ENCODE data around the gene KIRREL1.

KIRREL1 gene

DNA sequence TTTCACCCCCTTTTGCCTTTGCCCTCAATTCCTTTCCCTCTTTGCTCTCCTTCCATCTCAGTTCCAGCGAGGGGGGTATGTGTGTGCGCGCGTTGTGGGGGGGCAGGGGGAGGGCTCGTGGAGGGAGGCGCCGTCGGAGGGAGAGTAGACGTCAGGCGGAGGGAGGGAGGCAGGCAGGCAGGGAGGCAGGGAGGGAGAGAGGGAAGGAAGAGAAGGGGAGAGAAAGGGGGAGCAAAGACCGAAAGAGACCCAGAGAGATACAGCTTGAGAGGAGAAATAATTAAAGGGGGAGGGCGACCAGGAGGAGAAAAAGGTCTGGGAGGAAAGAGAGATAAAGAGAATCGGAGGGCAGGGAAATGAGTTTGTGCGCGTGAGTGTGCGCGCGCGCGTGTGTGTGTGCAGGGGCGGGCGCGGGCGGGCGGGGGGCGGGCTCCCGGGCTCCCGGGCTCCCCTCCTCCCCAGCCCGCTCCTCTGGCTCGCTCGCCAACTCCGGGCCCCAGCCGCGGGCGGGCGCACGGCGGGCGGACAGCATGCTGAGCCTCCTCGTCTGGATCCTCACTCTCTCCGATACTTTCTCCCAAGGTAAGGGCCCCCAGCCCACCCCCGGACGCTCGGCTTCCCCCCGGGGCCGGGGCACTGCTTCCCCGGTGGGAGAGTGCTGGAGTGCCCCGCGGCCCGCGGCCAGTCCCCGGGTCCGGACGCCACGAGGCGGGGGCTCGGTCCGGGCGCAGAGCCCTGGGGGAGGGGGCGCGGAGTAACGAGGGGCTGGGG is at the start of gene KIRREL1:
Gene KIRREL1, plus strand, starts transcription at position 499 of the 771 bp plus-strand sequence. Its CDS starts 32 bp downstream, at position 531.
- H3K4me3 ChIP-seq (ENCODE audit: low read length) = peak within 1 kb of the TSS; percentile 87
- DNase-seq (ENCODE audit: low read depth) = peak; percentile 65
- TF ChIP-seq, protein P1, sequence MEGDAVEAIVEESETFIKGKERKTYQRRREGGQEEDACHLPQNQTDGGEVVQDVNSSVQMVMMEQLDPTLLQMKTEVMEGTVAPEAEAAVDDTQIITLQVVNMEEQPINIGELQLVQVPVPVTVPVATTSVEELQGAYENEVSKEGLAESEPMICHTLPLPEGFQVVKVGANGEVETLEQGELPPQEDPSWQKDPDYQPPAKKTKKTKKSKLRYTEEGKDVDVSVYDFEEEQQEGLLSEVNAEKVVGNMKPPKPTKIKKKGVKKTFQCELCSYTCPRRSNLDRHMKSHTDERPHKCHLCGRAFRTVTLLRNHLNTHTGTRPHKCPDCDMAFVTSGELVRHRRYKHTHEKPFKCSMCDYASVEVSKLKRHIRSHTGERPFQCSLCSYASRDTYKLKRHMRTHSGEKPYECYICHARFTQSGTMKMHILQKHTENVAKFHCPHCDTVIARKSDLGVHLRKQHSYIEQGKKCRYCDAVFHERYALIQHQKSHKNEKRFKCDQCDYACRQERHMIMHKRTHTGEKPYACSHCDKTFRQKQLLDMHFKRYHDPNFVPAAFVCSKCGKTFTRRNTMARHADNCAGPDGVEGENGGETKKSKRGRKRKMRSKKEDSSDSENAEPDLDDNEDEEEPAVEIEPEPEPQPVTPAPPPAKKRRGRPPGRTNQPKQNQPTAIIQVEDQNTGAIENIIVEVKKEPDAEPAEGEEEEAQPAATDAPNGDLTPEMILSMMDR (IDR thresholded peaks at IDR 0.05; ENCODE audit: insufficient read depth, low read depth, low read length, missing control alignments) = no peak

DNA sequence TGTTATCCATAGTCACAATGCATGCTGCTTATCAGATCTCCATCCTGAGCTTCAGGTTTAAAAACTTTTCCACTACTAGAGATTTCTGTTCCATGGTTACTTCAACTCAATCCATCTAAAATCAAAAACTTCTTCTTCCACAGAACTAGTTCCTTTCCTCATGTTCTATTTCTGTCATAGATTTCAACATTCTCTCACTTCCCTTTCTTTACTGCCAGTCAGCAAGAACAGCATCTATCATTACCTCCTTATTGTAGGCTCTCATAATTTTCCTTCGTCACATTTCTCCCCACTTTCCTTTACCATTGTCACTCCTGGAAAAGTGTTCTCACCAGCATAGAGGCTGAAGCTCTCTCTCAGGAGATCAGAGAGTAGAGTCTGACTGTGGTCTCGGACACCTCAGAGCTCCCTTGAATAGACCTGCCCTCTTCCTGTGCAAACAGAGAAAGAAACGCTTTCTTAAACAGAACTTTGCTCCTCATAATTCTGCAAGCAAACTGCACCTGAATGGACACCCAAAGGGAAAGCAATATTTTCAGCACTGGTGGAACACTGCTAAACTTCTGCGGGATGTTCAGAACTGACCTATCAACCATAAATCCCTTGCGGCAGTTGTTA is 48.7 kb upstream of the KIRREL1 start:
- no peak overlapping the region for H3K4me3 ChIP-seq (ENCODE audit: low read length)

DNA sequence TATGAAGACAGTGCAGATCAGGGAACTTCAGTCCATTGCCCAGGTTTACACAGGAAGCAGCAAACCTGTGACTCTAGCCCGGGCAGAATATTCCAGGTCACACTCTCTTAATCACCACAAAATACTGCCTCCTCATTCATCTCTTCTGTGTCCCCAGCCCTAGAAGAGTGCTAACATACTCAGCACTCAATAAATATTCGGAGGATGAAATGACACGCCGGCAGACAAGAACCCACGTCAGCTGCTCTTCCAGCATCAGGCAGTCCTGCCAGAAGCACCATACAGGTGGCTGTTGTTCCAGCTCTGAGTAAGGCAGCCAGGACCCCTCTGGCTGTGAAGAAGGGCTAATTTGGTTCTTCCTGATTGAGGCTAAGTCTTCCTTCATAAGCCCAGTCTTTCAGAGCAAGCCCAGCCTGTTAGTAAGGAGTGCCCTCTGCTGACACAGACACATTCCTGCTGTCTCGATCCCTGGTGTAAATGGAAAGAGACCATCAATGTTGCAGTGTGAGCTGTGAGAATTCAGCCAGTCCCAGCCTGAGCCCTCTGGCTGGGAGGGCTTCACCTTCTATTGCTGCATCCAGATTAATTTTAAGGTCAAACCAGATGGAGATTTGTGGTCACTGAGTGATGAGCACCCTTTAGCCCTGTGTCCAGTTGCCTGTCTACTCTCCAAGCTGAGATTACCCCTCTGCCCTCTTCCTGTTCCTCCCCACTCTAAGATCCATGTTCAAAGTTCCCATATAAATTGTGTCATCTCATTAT is 45.0 kb upstream of the KIRREL1 start:
- DNase-seq (ENCODE audit: low read depth) = peak; percentile 72
- TF ChIP-seq, protein P1 (IDR thresholded peaks at IDR 0.05; ENCODE audit: insufficient read depth, low read depth, low read length, missing control alignments) = peak; percentile 84
- H3K4me3 ChIP-seq (ENCODE audit: low read length) = no peak overlapping the region

More for the DNA sequence above, 48.7 kb upstream of the KIRREL1 start:
- TF ChIP-seq, protein P1 (IDR thresholded peaks at IDR 0.05; ENCODE audit: insufficient read depth, low read depth, low read length, missing control alignments) = no peak
- no peak for DNase-seq (ENCODE audit: low read depth)

DNA sequence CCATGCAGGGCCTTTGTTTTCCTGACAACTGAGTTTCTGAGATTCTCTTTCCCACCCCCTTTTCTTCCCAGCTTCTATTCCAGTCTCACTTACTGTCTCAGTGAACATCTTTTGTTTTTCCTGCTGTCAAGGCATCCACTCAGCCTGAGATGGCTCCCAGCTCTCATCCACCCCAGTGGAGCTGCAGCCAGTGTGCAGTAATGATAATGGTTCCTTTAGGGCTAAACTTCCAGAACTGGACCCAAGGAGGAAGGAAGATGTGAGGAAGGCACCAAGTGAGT is 44.4 kb upstream of the KIRREL1 start:
- TF ChIP-seq, protein P1 (IDR thresholded peaks at IDR 0.05; ENCODE audit: insufficient read depth, low read depth, low read length, missing control alignments) = no peak
- DNase-seq (ENCODE audit: low read depth) = no peak
- H3K4me3 ChIP-seq (ENCODE audit: low read length) = no peak overlapping the region

DNA sequence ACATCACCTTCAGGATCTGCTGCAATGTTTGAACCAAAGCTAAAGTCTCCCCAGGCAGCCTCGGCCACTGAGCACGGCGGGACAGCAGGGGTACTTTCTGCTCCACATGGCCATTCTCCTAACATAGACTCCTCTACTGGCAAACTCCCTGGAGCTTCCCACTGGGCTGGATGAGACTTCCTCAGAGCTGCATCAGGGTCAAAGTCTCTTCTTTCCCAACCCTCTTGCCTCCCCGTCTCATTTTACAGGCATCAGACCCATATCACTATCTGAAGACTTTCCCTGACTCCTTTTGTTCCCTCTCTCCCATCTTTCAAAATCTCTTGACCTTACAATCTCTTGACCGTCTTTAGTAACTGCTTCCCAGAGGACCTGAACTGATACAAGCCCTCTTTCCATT is 42.2 kb upstream of the KIRREL1 start:
- no peak overlapping the region for H3K4me3 ChIP-seq (ENCODE audit: low read length)
- DNase-seq (ENCODE audit: low read depth) = no peak
- TF ChIP-seq, protein P1 (IDR thresholded peaks at IDR 0.05; ENCODE audit: insufficient read depth, low read depth, low read length, missing control alignments) = no peak

DNA sequence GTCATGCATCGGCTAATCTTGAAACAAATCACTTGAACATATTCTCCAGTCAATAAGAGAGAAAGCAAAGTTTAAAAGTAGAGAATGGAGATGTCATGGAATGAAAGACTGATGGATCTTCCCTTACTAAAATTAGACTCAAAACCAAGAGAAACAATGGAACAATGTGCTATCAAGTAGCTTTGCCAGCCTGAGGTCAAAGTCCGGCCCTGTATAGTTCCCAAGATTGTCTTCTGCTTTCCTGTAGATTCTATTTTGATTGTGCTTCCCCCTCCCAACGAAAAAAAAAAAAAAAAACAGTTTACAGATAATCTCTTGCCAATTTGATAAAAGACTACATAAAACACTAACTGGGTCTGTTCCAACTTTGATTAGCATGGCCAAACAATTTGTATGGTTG is 40.8 kb upstream of the KIRREL1 start:
- DNase-seq (ENCODE audit: low read depth) = no peak
- TF ChIP-seq, protein P1 (IDR thresholded peaks at IDR 0.05; ENCODE audit: insufficient read depth, low read depth, low read length, missing control alignments) = no peak
- H3K4me3 ChIP-seq (ENCODE audit: low read length) = no peak overlapping the region
